ENCODE measurements around the gene S100A14. TPM values are rescaled to one million over a fixed set of nuclear protein-coding genes. Genes with fewer than 3 reads are reported as not detected.

S100A14 gene
- total RNA-seq, 2 experiments from 2014 or later: not detected

DNA sequence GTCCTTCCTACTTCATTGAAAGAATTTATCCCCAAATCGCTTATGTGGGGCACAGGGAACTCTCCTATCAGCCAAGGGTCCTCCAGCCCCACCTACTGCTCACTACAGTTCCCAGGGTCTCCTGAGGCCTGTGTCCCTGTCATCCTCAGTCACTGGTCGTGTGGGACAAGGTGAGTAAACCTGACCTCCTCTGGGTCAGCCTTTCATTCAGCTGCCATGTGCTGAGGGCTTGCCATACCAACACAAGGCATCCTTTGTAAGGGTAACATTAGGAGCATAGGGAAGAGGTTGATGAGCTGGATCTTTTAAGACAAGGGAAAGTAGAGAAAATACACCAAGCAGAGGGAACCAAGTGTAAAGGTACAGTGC lies 31.2 kb upstream of the S100A14 start:
- intact Hi-C loops (cut with micrococcal nuclease; ENCODE audit: unreplicated experiment): no loop called here
- ChIA-PET POLR2A (interaction anchor here (0.6 kb wide), 2 partner anchors 10 to 108 kb away, joined by 3 to 4 read pairs; no protein-coding TSS in a partner anchor), CTCF (ENCODE audit: unreplicated experiment) (no interaction called here)
- Histone ChIP-seq H3K9me2 (ENCODE audit: insufficient read depth, low read length) (no peaks in the 10 kb centered on the region), H3K79me2 (ENCODE audit: insufficient read depth, low read depth, low read length) (no peaks in the 10 kb centered on the region), H4K20me1 (ENCODE audit: insufficient read depth, low read length) (no peaks in the 10 kb centered on the region), H3K4me2 (ENCODE audit: low read length) (no peak overlapping the region), H3K4me3 (ENCODE audit: low read depth, low read length, poor library complexity, severe bottlenecking) (no peak overlapping the region), H3K4me1 (ENCODE audit: insufficient read depth, low read length, poor library complexity, severe bottlenecking) (no peaks in the 10 kb centered on the region), H3K9me3 (ENCODE audit: low read length) (no peaks in the 10 kb centered on the region), H3K36me3 (ENCODE audit: insufficient read depth, low read length) (peaks cover 52% of the 10 kb centered on the region), H3K27ac (ENCODE audit: low read depth, low read length, poor library complexity, severe bottlenecking) (no peak overlapping the region), H2AFZ (ENCODE audit: low read length) (no peak overlapping the region)
- no peak for DNase-seq (ENCODE audit: low spot score)
- no TSS peak for BruUV-seq (replicated peaks)
- no peak for TF ChIP-seq EZH2phosphoT487 (IDR thresholded peaks at IDR 0.05; ENCODE audit: borderline replicate concordance, low read depth, low read length)
- TF ChIP-seq, protein P1, sequence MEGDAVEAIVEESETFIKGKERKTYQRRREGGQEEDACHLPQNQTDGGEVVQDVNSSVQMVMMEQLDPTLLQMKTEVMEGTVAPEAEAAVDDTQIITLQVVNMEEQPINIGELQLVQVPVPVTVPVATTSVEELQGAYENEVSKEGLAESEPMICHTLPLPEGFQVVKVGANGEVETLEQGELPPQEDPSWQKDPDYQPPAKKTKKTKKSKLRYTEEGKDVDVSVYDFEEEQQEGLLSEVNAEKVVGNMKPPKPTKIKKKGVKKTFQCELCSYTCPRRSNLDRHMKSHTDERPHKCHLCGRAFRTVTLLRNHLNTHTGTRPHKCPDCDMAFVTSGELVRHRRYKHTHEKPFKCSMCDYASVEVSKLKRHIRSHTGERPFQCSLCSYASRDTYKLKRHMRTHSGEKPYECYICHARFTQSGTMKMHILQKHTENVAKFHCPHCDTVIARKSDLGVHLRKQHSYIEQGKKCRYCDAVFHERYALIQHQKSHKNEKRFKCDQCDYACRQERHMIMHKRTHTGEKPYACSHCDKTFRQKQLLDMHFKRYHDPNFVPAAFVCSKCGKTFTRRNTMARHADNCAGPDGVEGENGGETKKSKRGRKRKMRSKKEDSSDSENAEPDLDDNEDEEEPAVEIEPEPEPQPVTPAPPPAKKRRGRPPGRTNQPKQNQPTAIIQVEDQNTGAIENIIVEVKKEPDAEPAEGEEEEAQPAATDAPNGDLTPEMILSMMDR (conservative IDR thresholded peaks at IDR 0.05; ENCODE audit: low read length): no peak

DNA sequence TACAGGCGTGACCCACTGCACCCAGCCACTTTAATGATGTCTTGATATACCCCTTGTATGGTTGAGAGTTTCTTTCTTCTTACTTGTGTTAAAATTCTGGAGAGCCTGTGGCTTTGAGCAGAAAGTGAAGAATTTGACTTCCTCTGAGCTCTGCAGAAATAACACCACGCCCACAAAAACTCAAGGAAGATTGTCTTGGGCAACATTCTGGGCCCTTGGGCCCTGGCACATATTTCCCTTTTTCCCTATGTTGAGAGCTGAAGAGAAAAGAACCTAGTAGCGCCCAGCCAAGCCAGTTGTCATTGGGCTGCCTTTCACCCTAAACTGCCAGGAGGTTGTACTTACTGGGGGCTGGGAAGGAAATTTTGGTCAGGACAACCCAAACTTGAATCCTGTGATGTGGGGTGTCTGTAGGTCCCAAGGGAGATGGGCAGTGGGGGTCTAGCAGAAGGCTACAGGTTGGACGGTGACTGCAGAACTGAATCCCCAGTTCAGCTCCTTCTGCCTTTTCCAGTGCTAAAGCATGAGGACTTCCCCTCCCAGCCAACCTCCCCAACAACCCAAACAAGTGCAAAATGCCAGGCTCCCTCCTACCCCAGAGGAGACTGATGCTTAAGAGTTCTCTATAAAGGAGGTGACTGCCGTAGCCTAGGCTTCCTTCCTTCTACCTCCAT lies 30.7 kb upstream of the S100A14 start:
- POLR2A ChIA-PET: interaction anchor here (0.6 kb wide), 1 partner anchor 11 kb away, joined by 3 read pairs; no protein-coding TSS in a partner anchor
- Histone ChIP-seq H4K20me1 (ENCODE audit: insufficient read depth, low read length) (no peaks in the 10 kb centered on the region), H3K4me2 (ENCODE audit: low read length) (no peak overlapping the region), H3K27ac (ENCODE audit: low read depth, low read length, poor library complexity, severe bottlenecking) (no peak overlapping the region), H3K4me1 (ENCODE audit: insufficient read depth, low read length, poor library complexity, severe bottlenecking) (no peaks in the 10 kb centered on the region), H2AFZ (ENCODE audit: low read length) (no peak overlapping the region), H3K9me3 (ENCODE audit: low read length) (no peaks in the 10 kb centered on the region), H3K36me3 (ENCODE audit: insufficient read depth, low read length) (peaks cover 58% of the 10 kb centered on the region), H3K79me2 (ENCODE audit: insufficient read depth, low read depth, low read length) (no peaks in the 10 kb centered on the region), H3K9me2 (ENCODE audit: insufficient read depth, low read length) (no peaks in the 10 kb centered on the region), H3K4me3 (ENCODE audit: low read depth, low read length, poor library complexity, severe bottlenecking) (no peak overlapping the region)
- no peak for TF ChIP-seq EZH2phosphoT487 (IDR thresholded peaks at IDR 0.05; ENCODE audit: borderline replicate concordance, low read depth, low read length)
- TF ChIP-seq, protein P1 (conservative IDR thresholded peaks at IDR 0.05; ENCODE audit: low read length): no peak
- CTCF ChIA-PET (ENCODE audit: unreplicated experiment): no interaction called here
- no TSS peak for BruUV-seq (replicated peaks)
- intact Hi-C loops (cut with micrococcal nuclease; ENCODE audit: unreplicated experiment): no loop called here
- DNase-seq (ENCODE audit: low spot score): no peak

DNA sequence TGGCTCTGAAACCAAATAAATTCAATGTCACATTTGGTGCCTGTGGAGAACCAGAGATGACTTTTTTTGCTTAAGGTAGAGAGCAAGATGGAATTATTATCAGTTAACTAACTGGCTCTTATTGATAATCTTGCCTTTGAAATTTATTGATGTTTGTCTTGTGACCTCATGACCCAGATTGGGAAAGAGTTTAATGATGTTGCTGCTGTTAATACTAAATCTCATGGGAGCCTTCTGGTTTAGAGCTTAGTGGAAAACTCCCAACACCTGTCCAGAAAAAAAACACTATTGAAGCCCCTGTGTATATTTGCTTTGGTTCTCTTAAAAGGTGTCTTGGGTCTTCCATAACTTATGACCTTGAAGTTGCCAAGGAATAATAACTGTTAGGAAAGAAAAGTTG lies 27.7 kb upstream of the S100A14 start:
- intact Hi-C loops (cut with micrococcal nuclease; ENCODE audit: unreplicated experiment): no loop called here
- Histone ChIP-seq H3K4me1 (ENCODE audit: insufficient read depth, low read length, poor library complexity, severe bottlenecking) (no peaks in the 10 kb centered on the region), H3K79me2 (ENCODE audit: insufficient read depth, low read depth, low read length) (no peaks in the 10 kb centered on the region; the same call in 1 of the 2 replicates), H3K36me3 (ENCODE audit: insufficient read depth, low read length) (peaks cover 88% of the 10 kb centered on the region), H4K20me1 (ENCODE audit: insufficient read depth, low read length) (no peaks in the 10 kb centered on the region), H3K9me3 (ENCODE audit: low read length) (no peaks in the 10 kb centered on the region), H2AFZ (ENCODE audit: low read length) (no peak overlapping the region), H3K4me2 (ENCODE audit: low read length) (no peak overlapping the region), H3K4me3 (ENCODE audit: low read depth, low read length, poor library complexity, severe bottlenecking) (no peak overlapping the region), H3K9me2 (ENCODE audit: insufficient read depth, low read length) (no peaks in the 10 kb centered on the region), H3K27ac (ENCODE audit: low read depth, low read length, poor library complexity, severe bottlenecking) (no peak overlapping the region)
- ChIA-PET POLR2A (interaction anchor here (0.8 to 2.2 kb wide), 3 partner anchors 9 to 26 kb away, joined by 4 to 8 read pairs (median 4); partner anchors contain the start of gene CHTOP), CTCF (ENCODE audit: unreplicated experiment) (interaction anchor here (0.6 kb wide), 1 partner anchor 28 kb away, joined by 3 read pairs; no protein-coding TSS in a partner anchor)
- no TSS peak for BruUV-seq (replicated peaks)
- no peak for DNase-seq (ENCODE audit: low spot score)
- no peak for TF ChIP-seq EZH2phosphoT487 (IDR thresholded peaks at IDR 0.05; ENCODE audit: borderline replicate concordance, low read depth, low read length)
- TF ChIP-seq, protein P1 (conservative IDR thresholded peaks at IDR 0.05; ENCODE audit: low read length): no peak

Data from OCI-LY7 (cell line).